Ishikawa (cell line): ENCODE data around the gene FADS3.

Source experiments
- CEBPB ChIP-seq: IDR thresholded peaks from 2 replicates; pipeline ENCODE4 v1.6.1; 2012
- CREB1 ChIP-seq: IDR thresholded peaks from 2 replicates; pipeline ENCODE4 v1.6.1; 2012; ENCODE audit warnings: low read depth
- EGR1 ChIP-seq: IDR thresholded peaks from 2 replicates; pipeline ENCODE4 v1.6.1; 2012
- EP300 ChIP-seq: IDR thresholded peaks from 2 replicates; pipeline ENCODE4 v1.6.1; 2012; ENCODE audit warnings: borderline replicate concordance
- MAX ChIP-seq: IDR thresholded peaks from 2 replicates; pipeline ENCODE4 v1.6.1; 2012
- NFIC ChIP-seq: IDR thresholded peaks from 2 replicates; pipeline ENCODE4 v1.6.1; 2012
- RAD21 ChIP-seq: IDR thresholded peaks from 2 replicates; pipeline ENCODE4 v1.6.1; 2012; ENCODE audit warnings: low read depth
- REST ChIP-seq: IDR thresholded peaks from 2 replicates; pipeline ENCODE4 v1.6.1; 2012; ENCODE audit warnings: low read depth, mild to moderate bottlenecking
- TAF1 ChIP-seq: IDR thresholded peaks from 2 replicates; pipeline ENCODE4 v1.6.1; 2012; ENCODE audit warnings: low read depth, mild to moderate bottlenecking
- TCF12 ChIP-seq: IDR thresholded peaks from 2 replicates; pipeline ENCODE4 v1.6.1; 2012; ENCODE audit warnings: low read depth
- USF1 ChIP-seq: IDR thresholded peaks from 2 replicates; pipeline ENCODE4 v1.6.1; 2012
- YY1 ChIP-seq: IDR thresholded peaks from 2 replicates; pipeline ENCODE4 v1.6.1; 2012; ENCODE audit warnings: low read depth
- ZBTB7A ChIP-seq: IDR thresholded peaks from 2 replicates; pipeline ENCODE4 v1.6.1; 2012; ENCODE audit warnings: low read depth

- TF ChIP-seq USF1 (no peak), REST (no peak), CREB1 (no peak), CEBPB (no peak), YY1 (no peak), TAF1 (no peak), EP300 (no peak), EGR1 (no peak), RAD21 (no peak), TCF12 (no peak), MAX (no peak), NFIC (0 out of 2 replicates have a peak, but pooled peaks have one; percentile 16), ZBTB7A (no peak)
Observed at GRCh38 chr11:61860054-61860903, 31.1 kb downstream of the FADS3 start.
